Fibroblast of pulmonary artery (primary cell): ENCODE measurements around the gene KCNJ5.
A peak's percentile ranks its signal among the peaks of the same experiment; 100 is the strongest.

Source experiments
- DNase-seq: peaks from one replicate; pipeline ENCODE4 v3.0.0-alpha.2; 2010; ENCODE audit warnings: low read depth
- H3K4me3 ChIP-seq: replicated peaks from 2 replicates; pipeline ENCODE4 v1.5.1; 2011; ENCODE audit warnings: low read depth, mild to moderate bottlenecking, control low read depth, low read length, moderate library complexity
- CTCF ChIP-seq: IDR thresholded peaks from 2 replicates; pipeline ENCODE4 v1.5.1; 2011; ENCODE audit warnings: mild to moderate bottlenecking, control low read depth, low read length, inconsistent platforms; ENCODE audit errors: missing control alignments

Gene KCNJ5

DNA sequence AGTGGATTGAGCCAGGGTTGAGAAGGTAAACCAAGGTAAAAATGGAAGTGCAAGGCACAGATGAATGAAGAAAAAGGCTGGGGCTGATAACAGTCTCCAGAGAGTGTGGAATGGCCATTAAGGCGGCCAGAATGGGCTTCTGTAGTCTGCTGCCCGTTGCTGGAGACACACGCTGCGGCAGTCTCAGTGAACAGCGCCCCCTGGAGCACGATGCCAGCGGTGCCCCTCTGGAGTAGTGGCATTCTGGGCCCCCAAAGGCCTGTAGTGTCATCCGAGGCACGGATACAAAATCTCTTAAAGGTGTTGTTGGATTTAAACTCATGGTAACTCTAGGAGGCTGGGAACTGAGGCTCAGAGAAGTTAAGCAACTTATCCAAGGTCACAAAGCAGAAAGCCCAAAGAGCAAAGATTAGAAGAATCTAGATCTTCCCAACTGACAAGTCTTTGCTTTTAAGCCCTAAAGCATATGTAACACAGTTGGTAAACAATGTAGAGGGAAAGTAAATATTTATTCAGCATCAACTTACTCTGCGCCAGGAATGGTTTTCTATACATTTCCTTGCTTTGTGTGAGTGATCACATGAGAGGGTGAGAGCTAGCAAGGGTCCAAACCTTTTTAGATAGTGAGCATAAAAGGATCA, 42.2 kb upstream of the KCNJ5 start:
- TF ChIP-seq CTCF = peak; percentile 77
- DNase-seq = peak; percentile 58
- H3K4me3 ChIP-seq = no peak overlapping the region

DNA sequence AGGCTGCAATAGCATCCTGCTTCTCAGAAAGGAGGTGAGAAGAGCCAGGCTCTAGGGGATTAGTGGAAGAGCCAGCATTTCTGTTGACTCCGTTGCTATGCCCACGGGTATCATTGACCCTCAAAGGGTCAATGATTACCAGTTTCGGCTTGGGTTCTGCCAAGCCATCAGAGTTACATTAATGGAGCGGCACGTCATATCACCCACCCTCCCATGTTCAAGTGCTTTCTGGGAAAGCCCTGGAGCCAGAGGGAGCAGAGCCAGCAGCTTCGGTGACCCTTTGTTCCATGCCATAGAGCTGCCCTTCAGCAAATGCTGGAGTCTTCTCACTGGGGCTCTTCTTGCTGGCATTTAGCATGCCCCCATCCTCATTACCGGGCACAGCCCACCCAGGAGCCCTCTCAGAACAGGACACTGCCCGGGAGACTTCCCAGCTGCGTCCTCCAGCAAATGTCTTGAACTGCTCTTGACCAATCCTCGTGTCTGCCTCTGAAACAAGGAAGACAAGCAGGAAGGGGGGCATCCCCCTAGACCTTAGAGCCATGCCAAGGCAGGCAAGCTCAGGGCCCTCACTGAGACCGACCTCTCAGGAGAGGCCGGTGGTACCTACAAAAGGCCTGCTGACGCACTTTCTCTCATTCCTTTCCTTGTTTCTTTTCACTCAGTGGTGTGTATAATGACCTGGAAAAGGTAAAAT, 38.7 kb upstream of the KCNJ5 start:
- H3K4me3 ChIP-seq = no peak overlapping the region
- DNase-seq = no peak
- TF ChIP-seq CTCF = no peak

- TF ChIP-seq CTCF = no peak
- no peak overlapping the region for H3K4me3 ChIP-seq
- no peak for DNase-seq
These were observed 37.6 kb upstream of the KCNJ5 start for GRCh38 chr11:128853559-128853958.

DNA sequence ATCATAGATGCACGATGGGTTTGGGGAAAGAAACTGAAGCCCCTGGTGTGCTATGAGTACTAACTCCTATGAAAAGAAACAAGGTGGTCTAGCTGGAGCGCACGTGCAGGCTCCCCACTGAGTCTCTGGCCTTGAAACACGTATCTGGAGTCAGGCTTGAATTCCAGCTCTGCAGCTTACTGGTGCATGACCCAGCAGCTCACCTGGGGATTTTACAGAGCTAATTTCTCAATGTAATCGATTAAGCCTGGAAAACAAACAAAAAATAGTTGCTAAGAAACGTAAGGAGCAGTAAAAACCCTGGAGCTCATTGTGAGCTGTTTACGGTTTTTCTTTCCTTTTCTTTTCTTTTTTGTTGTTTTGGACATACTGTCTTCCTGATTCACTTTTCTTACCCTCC, 36.3 kb upstream of the KCNJ5 start:
- no peak overlapping the region for H3K4me3 ChIP-seq
- TF ChIP-seq CTCF = no peak
- DNase-seq = no peak

DNA sequence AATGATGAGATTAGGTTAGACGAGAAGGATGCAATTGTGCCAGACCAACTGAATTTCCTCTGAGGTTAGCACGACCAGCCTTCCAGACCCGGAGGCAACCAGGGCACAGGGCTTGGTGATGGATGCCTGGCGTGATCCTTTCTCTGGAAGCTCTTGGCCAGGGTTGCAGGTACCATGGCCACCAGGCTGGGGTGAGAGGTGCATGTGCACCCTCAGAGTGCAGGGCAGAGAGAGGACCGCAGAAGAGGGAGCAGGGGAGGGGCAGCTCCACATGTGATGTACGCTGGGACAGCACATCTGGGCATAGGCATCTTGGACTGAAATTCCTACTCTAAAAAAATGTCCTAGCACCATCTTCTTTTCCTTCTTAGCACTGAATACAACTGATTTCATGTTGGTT, 34.9 kb upstream of the KCNJ5 start:
- no peak overlapping the region for H3K4me3 ChIP-seq
- DNase-seq = no peak
- TF ChIP-seq CTCF = no peak

GRCh38 chr11:128857341-128857740, 33.8 kb upstream of the KCNJ5 start:
- no peak for DNase-seq
- no peak for TF ChIP-seq CTCF
- no peak overlapping the region for H3K4me3 ChIP-seq
